Measurements from ENCODE around the gene RSPH10B2.
"Not testable (repeated sequence)": the region's sequence is repeated elsewhere in the genome, so short reads cannot be mapped to it uniquely, and the experiment has no call there.

The RSPH10B2 gene

GRCh38 chr7:6833636-6834035 lies 79.7 kb downstream of the RSPH10B2 start:
- Histone ChIP-seq H4K20me1 (ENCODE audit: control insufficient read depth, insufficient read depth, low read depth, low read length) (no peaks in the 10 kb centered on the region), H3K4me3 (ENCODE audit: low read length) (no peak overlapping the region), H3K4me1 (ENCODE audit: control insufficient read depth, low read length) (0 out of 2 replicates have a peak, but pooled peaks cover 3% of the 10 kb centered on the region), H3K36me3 (ENCODE audit: control insufficient read depth, low read length) (no peaks in the 10 kb centered on the region), H3K9me3 (ENCODE audit: control insufficient read depth, insufficient read depth, low read length) (no peaks in the 10 kb centered on the region), H3K9me2 (replicated peaks; ENCODE audit: control insufficient read depth, low read length) (no peaks in the 10 kb centered on the region), H3K79me2 (ENCODE audit: control insufficient read depth, low read length) (no peaks in the 10 kb centered on the region), H3K27ac (ENCODE audit: low read depth, low read length) (no peak overlapping the region), H3K4me2 (ENCODE audit: low read length) (no peak overlapping the region), H3F3A (ENCODE audit: control insufficient read depth, insufficient read depth) (no peaks in the 10 kb centered on the region), H3K27me3 (ENCODE audit: control insufficient read depth, low read length) (peaks cover 10% of the 10 kb centered on the region; the same call in 1 of the 2 replicates)
- TF ChIP-seq EZH2phosphoT487 (IDR thresholded peaks at IDR 0.05; ENCODE audit: borderline replicate concordance, low read length) (no peak), CTCF (IDR thresholded peaks at IDR 0.05; ENCODE audit: low read depth, low read length, poor library complexity, severe bottlenecking) (no peak)

GRCh38 chr7:6835521-6835920 lies 81.6 kb downstream of the RSPH10B2 start:
- not testable (repeated sequence) for H3K4me3 ChIP-seq (ENCODE audit: low read length); H3K27me3 ChIP-seq (ENCODE audit: control insufficient read depth, low read length); H3K27ac ChIP-seq (ENCODE audit: low read depth, low read length); H3K9me3 ChIP-seq (ENCODE audit: control insufficient read depth, insufficient read depth, low read length); H4K20me1 ChIP-seq (ENCODE audit: control insufficient read depth, insufficient read depth, low read depth, low read length); H3K79me2 ChIP-seq (ENCODE audit: control insufficient read depth, low read length); H3K36me3 ChIP-seq (ENCODE audit: control insufficient read depth, low read length); H3K4me2 ChIP-seq (ENCODE audit: low read length); H3K4me1 ChIP-seq (ENCODE audit: control insufficient read depth, low read length); H3K9me2 ChIP-seq (replicated peaks; ENCODE audit: control insufficient read depth, low read length); H3F3A ChIP-seq (ENCODE audit: control insufficient read depth, insufficient read depth)

GRCh38 chr7:6837081-6837480 lies 83.2 kb downstream of the RSPH10B2 start:
- not testable (repeated sequence) for H3K27ac ChIP-seq (ENCODE audit: low read depth, low read length); H3K79me2 ChIP-seq (ENCODE audit: control insufficient read depth, low read length); H3K4me1 ChIP-seq (ENCODE audit: control insufficient read depth, low read length); H3K4me3 ChIP-seq (ENCODE audit: low read length); H3K9me2 ChIP-seq (replicated peaks; ENCODE audit: control insufficient read depth, low read length); H4K20me1 ChIP-seq (ENCODE audit: control insufficient read depth, insufficient read depth, low read depth, low read length); H3K36me3 ChIP-seq (ENCODE audit: control insufficient read depth, low read length); H3K27me3 ChIP-seq (ENCODE audit: control insufficient read depth, low read length); H3K9me3 ChIP-seq (ENCODE audit: control insufficient read depth, insufficient read depth, low read length); H3F3A ChIP-seq (ENCODE audit: control insufficient read depth, insufficient read depth); H3K4me2 ChIP-seq (ENCODE audit: low read length)

GRCh38 chr7:6842278-6842921 lies 88.5 kb downstream of the RSPH10B2 start:
- H3K36me3 ChIP-seq (ENCODE audit: control insufficient read depth, low read length); H3K79me2 ChIP-seq (ENCODE audit: control insufficient read depth, low read length); H3K4me1 ChIP-seq (ENCODE audit: control insufficient read depth, low read length); H3K9me3 ChIP-seq (ENCODE audit: control insufficient read depth, insufficient read depth, low read length); H3F3A ChIP-seq (ENCODE audit: control insufficient read depth, insufficient read depth); H3K9me2 ChIP-seq (replicated peaks; ENCODE audit: control insufficient read depth, low read length); H3K27ac ChIP-seq (ENCODE audit: low read depth, low read length); H3K27me3 ChIP-seq (ENCODE audit: control insufficient read depth, low read length); H4K20me1 ChIP-seq (ENCODE audit: control insufficient read depth, insufficient read depth, low read depth, low read length); H3K4me3 ChIP-seq (ENCODE audit: low read length); H3K4me2 ChIP-seq (ENCODE audit: low read length): not testable (repeated sequence)

- not testable (repeated sequence) for H3K9me2 ChIP-seq (replicated peaks; ENCODE audit: control insufficient read depth, low read length); H3K36me3 ChIP-seq (ENCODE audit: control insufficient read depth, low read length); H4K20me1 ChIP-seq (ENCODE audit: control insufficient read depth, insufficient read depth, low read depth, low read length); H3K9me3 ChIP-seq (ENCODE audit: control insufficient read depth, insufficient read depth, low read length); H3K27me3 ChIP-seq (ENCODE audit: control insufficient read depth, low read length); H3K4me3 ChIP-seq (ENCODE audit: low read length); H3K4me2 ChIP-seq (ENCODE audit: low read length); H3K27ac ChIP-seq (ENCODE audit: low read depth, low read length); H3F3A ChIP-seq (ENCODE audit: control insufficient read depth, insufficient read depth); H3K4me1 ChIP-seq (ENCODE audit: control insufficient read depth, low read length); H3K79me2 ChIP-seq (ENCODE audit: control insufficient read depth, low read length)
Measured at GRCh38 chr7:6843092-6843491, 89.2 kb downstream of the RSPH10B2 start.

- H4K20me1 ChIP-seq (ENCODE audit: control insufficient read depth, insufficient read depth, low read depth, low read length); H3F3A ChIP-seq (ENCODE audit: control insufficient read depth, insufficient read depth); H3K27ac ChIP-seq (ENCODE audit: low read depth, low read length); H3K9me3 ChIP-seq (ENCODE audit: control insufficient read depth, insufficient read depth, low read length); H3K4me3 ChIP-seq (ENCODE audit: low read length); H3K36me3 ChIP-seq (ENCODE audit: control insufficient read depth, low read length); H3K4me2 ChIP-seq (ENCODE audit: low read length); H3K9me2 ChIP-seq (replicated peaks; ENCODE audit: control insufficient read depth, low read length); H3K4me1 ChIP-seq (ENCODE audit: control insufficient read depth, low read length); H3K27me3 ChIP-seq (ENCODE audit: control insufficient read depth, low read length); H3K79me2 ChIP-seq (ENCODE audit: control insufficient read depth, low read length): not testable (repeated sequence)
Measured at GRCh38 chr7:6843654-6844053, 89.8 kb downstream of the RSPH10B2 start.

- not testable (repeated sequence) for H3K9me2 ChIP-seq (replicated peaks; ENCODE audit: control insufficient read depth, low read length); H3K36me3 ChIP-seq (ENCODE audit: control insufficient read depth, low read length); H3K4me3 ChIP-seq (ENCODE audit: low read length); H3K4me1 ChIP-seq (ENCODE audit: control insufficient read depth, low read length); H3F3A ChIP-seq (ENCODE audit: control insufficient read depth, insufficient read depth); H3K27me3 ChIP-seq (ENCODE audit: control insufficient read depth, low read length); H3K79me2 ChIP-seq (ENCODE audit: control insufficient read depth, low read length); H3K27ac ChIP-seq (ENCODE audit: low read depth, low read length); H3K4me2 ChIP-seq (ENCODE audit: low read length); H3K9me3 ChIP-seq (ENCODE audit: control insufficient read depth, insufficient read depth, low read length); H4K20me1 ChIP-seq (ENCODE audit: control insufficient read depth, insufficient read depth, low read depth, low read length)
Measured at GRCh38 chr7:6845971-6846449, 92.1 kb downstream of the RSPH10B2 start.

All from DOHH2 (cell line).